ENCODE measurements around the gene XCL1.
"Not testable (repeated sequence)": the region's sequence is repeated elsewhere in the genome, so short reads cannot be mapped to it uniquely, and the experiment has no call there.

Gene XCL1

DNA sequence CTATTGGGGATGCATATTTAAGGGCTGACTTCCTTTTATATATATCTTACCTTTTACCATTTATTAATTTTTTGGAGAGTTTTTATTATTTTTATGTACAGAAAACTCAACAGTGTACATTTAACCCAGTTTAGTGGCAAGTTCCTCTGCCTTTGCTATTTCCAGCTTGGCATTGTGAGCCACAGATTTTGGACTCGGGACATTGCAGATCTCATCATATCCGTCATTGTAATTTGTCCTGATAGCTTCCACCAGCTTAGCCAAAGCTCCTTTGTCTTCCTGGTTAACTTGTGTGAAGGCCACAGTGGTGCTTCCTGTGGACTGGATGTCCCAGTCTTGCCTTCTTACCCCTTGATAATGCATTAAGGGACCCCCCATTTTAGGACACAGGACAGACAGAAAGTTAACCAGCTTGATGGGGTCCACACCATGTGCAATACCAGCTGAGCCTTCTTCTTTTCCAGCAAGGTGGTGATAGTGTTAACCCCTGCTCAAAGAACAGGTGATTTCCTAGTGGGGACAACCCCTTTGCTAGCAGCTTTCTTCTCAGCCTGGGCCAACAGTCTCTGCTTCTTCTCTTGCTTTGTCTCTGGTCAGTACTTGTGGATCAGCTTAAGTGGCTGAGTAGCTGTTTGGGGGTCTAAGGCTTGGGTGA, 2.3 kb downstream of the XCL1 start:
- DNase-seq; H3K18ac ChIP-seq (ENCODE audit: low read length); H3K27me3 ChIP-seq (ENCODE audit: insufficient read depth, low read length); H2BK120ac ChIP-seq (ENCODE audit: insufficient read depth, low read length, poor library complexity); H2AK5ac ChIP-seq (ENCODE audit: low read length); H4K12ac ChIP-seq (ENCODE audit: low read depth, low read length); H2BK12ac ChIP-seq (ENCODE audit: low read length); H3K79me1 ChIP-seq (ENCODE audit: low read length); H3K79me2 ChIP-seq (ENCODE audit: control insufficient read depth, insufficient read depth, low read length, poor library complexity); H2BK5ac ChIP-seq (ENCODE audit: low read depth, low read length, poor library complexity); H4K91ac ChIP-seq (ENCODE audit: low read depth, low read length); H3K4ac ChIP-seq (ENCODE audit: low read depth, low read length); H3K9me3 ChIP-seq (ENCODE audit: insufficient read depth, low read depth, low read length); H3K4me3 ChIP-seq (ENCODE audit: low read depth, low read length); H2AFZ ChIP-seq (ENCODE audit: insufficient read depth, low read length, poor library complexity); H3K23ac ChIP-seq (ENCODE audit: low read length); H3K4me1 ChIP-seq (ENCODE audit: control insufficient read depth in 1 of 2, insufficient read depth in 2 of 2, low read length in 2 of 2); H4K8ac ChIP-seq (ENCODE audit: low read depth, low read length); H3K14ac ChIP-seq (ENCODE audit: low read length); H3K4me2 ChIP-seq (ENCODE audit: low read length); H3K27ac ChIP-seq (ENCODE audit: low read depth, low read length); H3K36me3 ChIP-seq (ENCODE audit: control insufficient read depth in 1 of 2, insufficient read depth in 2 of 2, low read length in 2 of 2); H3K9ac ChIP-seq (ENCODE audit: low read length): not testable (repeated sequence)
- WGBS (ENCODE audit: extremely low coverage, insufficient coverage, insufficient read length): no CpG with 5 or more reads among the region's 2 CpGs

DNA sequence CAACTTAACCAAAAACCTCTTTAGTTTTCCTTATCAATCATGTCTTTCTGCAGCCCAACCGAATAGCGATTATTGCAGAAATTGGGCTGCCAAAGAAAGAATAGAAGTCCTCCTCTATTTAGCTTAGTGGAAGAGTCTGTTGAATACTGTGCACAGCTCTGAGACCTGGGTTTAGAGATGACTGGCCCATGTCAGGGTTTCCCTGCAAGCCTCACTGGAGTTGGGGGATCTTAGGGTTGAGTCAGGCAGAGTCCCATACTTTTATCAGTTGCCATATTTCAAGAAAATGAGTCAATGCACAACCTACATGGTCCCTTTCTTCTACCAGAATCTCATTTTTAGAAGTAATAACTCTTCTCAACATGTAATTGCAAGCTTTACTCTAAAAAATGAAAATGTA, 3.9 kb downstream of the XCL1 start:
- H3K18ac ChIP-seq (ENCODE audit: low read length); H3K4me2 ChIP-seq (ENCODE audit: low read length); H3K36me3 ChIP-seq (ENCODE audit: control insufficient read depth in 1 of 2, insufficient read depth in 2 of 2, low read length in 2 of 2); H2AFZ ChIP-seq (ENCODE audit: insufficient read depth, low read length, poor library complexity); DNase-seq; H3K27ac ChIP-seq (ENCODE audit: low read depth, low read length); H3K79me1 ChIP-seq (ENCODE audit: low read length); H2AK5ac ChIP-seq (ENCODE audit: low read length); H3K79me2 ChIP-seq (ENCODE audit: control insufficient read depth, insufficient read depth, low read length, poor library complexity); H3K14ac ChIP-seq (ENCODE audit: low read length); H3K23ac ChIP-seq (ENCODE audit: low read length); H4K91ac ChIP-seq (ENCODE audit: low read depth, low read length); H3K4me3 ChIP-seq (ENCODE audit: low read depth, low read length); H2BK5ac ChIP-seq (ENCODE audit: low read depth, low read length, poor library complexity); H3K27me3 ChIP-seq (ENCODE audit: insufficient read depth, low read length); H2BK12ac ChIP-seq (ENCODE audit: low read length); H3K4me1 ChIP-seq (ENCODE audit: control insufficient read depth in 1 of 2, insufficient read depth in 2 of 2, low read length in 2 of 2); H3K9me3 ChIP-seq (ENCODE audit: insufficient read depth, low read depth, low read length); H3K4ac ChIP-seq (ENCODE audit: low read depth, low read length); H2BK120ac ChIP-seq (ENCODE audit: insufficient read depth, low read length, poor library complexity); H4K8ac ChIP-seq (ENCODE audit: low read depth, low read length); H3K9ac ChIP-seq (ENCODE audit: low read length); H4K12ac ChIP-seq (ENCODE audit: low read depth, low read length): not testable (repeated sequence)
- WGBS (ENCODE audit: extremely low coverage, insufficient coverage, insufficient read length): no CpG with 5 or more reads among the region's 2 CpGs

DNA sequence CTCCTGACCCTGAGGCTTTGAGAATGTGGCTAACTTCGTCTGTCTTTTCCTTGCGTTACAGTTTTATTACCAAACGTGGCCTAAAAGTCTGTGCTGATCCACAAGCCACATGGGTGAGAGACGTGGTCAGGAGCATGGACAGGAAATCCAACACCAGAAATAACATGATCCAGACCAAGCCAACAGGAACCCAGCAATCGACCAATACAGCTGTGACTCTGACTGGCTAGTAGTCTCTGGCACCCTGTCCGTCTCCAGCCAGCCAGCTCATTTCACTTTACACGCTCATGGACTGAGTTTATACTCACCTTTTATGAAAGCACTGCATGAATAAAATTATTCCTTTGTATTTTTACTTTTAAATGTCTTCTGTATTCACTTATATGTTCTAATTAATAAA, 4.6 kb downstream of the XCL1 start:
- not testable (repeated sequence) for H4K8ac ChIP-seq (ENCODE audit: low read depth, low read length)

GRCh38 chr1:168581817-168582572, 5.6 kb downstream of the XCL1 start:
- no peaks in the 10 kb centered on the region for H3K4me1 ChIP-seq (ENCODE audit: control insufficient read depth in 1 of 2, insufficient read depth in 2 of 2, low read length in 2 of 2)
- H2BK5ac ChIP-seq (ENCODE audit: low read depth, low read length, poor library complexity): no peak overlapping the region
- no peak overlapping the region for H3K18ac ChIP-seq (ENCODE audit: low read length)
- no CpG with 5 or more reads among the region's 4 CpGs for WGBS (ENCODE audit: extremely low coverage, insufficient coverage, insufficient read length)
- no peak overlapping the region for H3K9ac ChIP-seq (ENCODE audit: low read length)
- H4K91ac ChIP-seq (ENCODE audit: low read depth, low read length): no peak overlapping the region
- H3K27ac ChIP-seq (ENCODE audit: low read depth, low read length): no peak overlapping the region
- no peaks in the 10 kb centered on the region for H3K27me3 ChIP-seq (ENCODE audit: insufficient read depth, low read length)
- no peak overlapping the region for H2AK5ac ChIP-seq (ENCODE audit: low read length)
- no peak overlapping the region for H3K14ac ChIP-seq (ENCODE audit: low read length)
- no peak overlapping the region for H2BK120ac ChIP-seq (ENCODE audit: insufficient read depth, low read length, poor library complexity)
- DNase-seq: no peak
- H3K23ac ChIP-seq (ENCODE audit: low read length): no peak overlapping the region
- no peak overlapping the region for H2AFZ ChIP-seq (ENCODE audit: insufficient read depth, low read length, poor library complexity)
- no peaks in the 10 kb centered on the region for H3K36me3 ChIP-seq (ENCODE audit: control insufficient read depth in 1 of 2, insufficient read depth in 2 of 2, low read length in 2 of 2)
- no peak overlapping the region for H3K4me3 ChIP-seq (ENCODE audit: low read depth, low read length)
- no peaks in the 10 kb centered on the region for H3K79me1 ChIP-seq (ENCODE audit: low read length)
- H4K12ac ChIP-seq (ENCODE audit: low read depth, low read length): no peak overlapping the region
- no peaks in the 10 kb centered on the region for H3K79me2 ChIP-seq (ENCODE audit: control insufficient read depth, insufficient read depth, low read length, poor library complexity)
- H3K4me2 ChIP-seq (ENCODE audit: low read length): no peak overlapping the region
- H3K4ac ChIP-seq (ENCODE audit: low read depth, low read length): no peak overlapping the region
- H2BK12ac ChIP-seq (ENCODE audit: low read length): no peak overlapping the region
- no peaks in the 10 kb centered on the region for H3K9me3 ChIP-seq (ENCODE audit: insufficient read depth, low read depth, low read length)
- no peak overlapping the region for H4K8ac ChIP-seq (ENCODE audit: low read depth, low read length)

More for the DNA sequence above, 4.6 kb downstream of the XCL1 start:
- not testable (repeated sequence) for H3K4me3 ChIP-seq (ENCODE audit: low read depth, low read length); H3K9ac ChIP-seq (ENCODE audit: low read length); H2BK120ac ChIP-seq (ENCODE audit: insufficient read depth, low read length, poor library complexity); DNase-seq; H2AFZ ChIP-seq (ENCODE audit: insufficient read depth, low read length, poor library complexity); H3K79me1 ChIP-seq (ENCODE audit: low read length); H3K9me3 ChIP-seq (ENCODE audit: insufficient read depth, low read depth, low read length); H2BK12ac ChIP-seq (ENCODE audit: low read length); H3K23ac ChIP-seq (ENCODE audit: low read length); H2AK5ac ChIP-seq (ENCODE audit: low read length); H3K4ac ChIP-seq (ENCODE audit: low read depth, low read length); H4K91ac ChIP-seq (ENCODE audit: low read depth, low read length); H3K14ac ChIP-seq (ENCODE audit: low read length); H3K4me1 ChIP-seq (ENCODE audit: control insufficient read depth in 1 of 2, insufficient read depth in 2 of 2, low read length in 2 of 2); H3K4me2 ChIP-seq (ENCODE audit: low read length); H3K79me2 ChIP-seq (ENCODE audit: control insufficient read depth, insufficient read depth, low read length, poor library complexity); H3K27me3 ChIP-seq (ENCODE audit: insufficient read depth, low read length); H3K18ac ChIP-seq (ENCODE audit: low read length); H3K27ac ChIP-seq (ENCODE audit: low read depth, low read length); H4K12ac ChIP-seq (ENCODE audit: low read depth, low read length); H2BK5ac ChIP-seq (ENCODE audit: low read depth, low read length, poor library complexity); H3K36me3 ChIP-seq (ENCODE audit: control insufficient read depth in 1 of 2, insufficient read depth in 2 of 2, low read length in 2 of 2)
- no CpG with 5 or more reads among the region's 7 CpGs for WGBS (ENCODE audit: extremely low coverage, insufficient coverage, insufficient read length)

Measured in trophoblast cell (in vitro differentiated cells and primary cell).